Measurements from ENCODE around the gene SOX8.

Gene SOX8

DNA sequence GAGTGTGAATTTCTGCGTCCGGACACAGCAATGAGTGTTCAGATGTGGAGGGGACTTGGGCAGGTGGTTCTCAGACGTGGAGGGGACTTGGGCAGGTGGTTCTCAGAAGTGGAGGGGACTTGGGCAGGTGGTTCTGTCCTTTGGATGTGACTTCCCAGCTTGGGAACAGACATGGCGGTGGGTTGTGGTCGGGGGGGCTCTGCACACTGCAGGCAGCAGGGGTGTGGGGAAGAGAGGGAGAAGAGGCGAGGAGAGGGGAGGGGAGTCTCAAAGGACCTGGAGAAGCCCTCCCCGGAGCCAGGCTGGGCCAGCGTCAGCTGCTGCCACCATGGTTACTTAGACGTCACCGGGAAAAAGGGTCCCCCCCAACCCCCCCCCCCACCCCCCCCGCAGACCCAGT is 9.8 kb downstream of the SOX8 start:
- no peaks in the 10 kb centered on the region for H3K36me3 ChIP-seq (ENCODE audit: control insufficient read depth in 2 of 2, insufficient read depth in 1 of 2, low read length in 2 of 2)
- no peaks in the 10 kb centered on the region for H3K4me1 ChIP-seq (ENCODE audit: control insufficient read depth, insufficient read depth, low read length)
- H3K27ac ChIP-seq (ENCODE audit: extremely low read depth, low read depth, low read length): no peak overlapping the region
- H3K4me3 ChIP-seq (ENCODE audit: low read depth, low read length): no peak overlapping the region
- POLR2A ChIA-PET: no interaction called here
- TF ChIP-seq ZNF747 (tag by site-specific recombination; IDR thresholded peaks at IDR 0.05) (no peak), HOXA7 (CRISPR knock-in tag; IDR thresholded peaks at IDR 0.05; ENCODE audit: borderline replicate concordance) (no peak), MYNN (tag by site-specific recombination; IDR thresholded peaks at IDR 0.05; ENCODE audit: borderline replicate concordance) (no peak), SCRT1 (tag by site-specific recombination; IDR thresholded peaks at IDR 0.05; ENCODE audit: borderline replicate concordance) (no peak), BCL6B (tag by site-specific recombination; IDR thresholded peaks at IDR 0.05) (no peak), ZEB2 (tag by site-specific recombination; IDR thresholded peaks at IDR 0.05) (no peak), ZNF645 (tag by site-specific recombination; IDR thresholded peaks at IDR 0.05) (no peak)
- TF ChIP-seq, protein P1, sequence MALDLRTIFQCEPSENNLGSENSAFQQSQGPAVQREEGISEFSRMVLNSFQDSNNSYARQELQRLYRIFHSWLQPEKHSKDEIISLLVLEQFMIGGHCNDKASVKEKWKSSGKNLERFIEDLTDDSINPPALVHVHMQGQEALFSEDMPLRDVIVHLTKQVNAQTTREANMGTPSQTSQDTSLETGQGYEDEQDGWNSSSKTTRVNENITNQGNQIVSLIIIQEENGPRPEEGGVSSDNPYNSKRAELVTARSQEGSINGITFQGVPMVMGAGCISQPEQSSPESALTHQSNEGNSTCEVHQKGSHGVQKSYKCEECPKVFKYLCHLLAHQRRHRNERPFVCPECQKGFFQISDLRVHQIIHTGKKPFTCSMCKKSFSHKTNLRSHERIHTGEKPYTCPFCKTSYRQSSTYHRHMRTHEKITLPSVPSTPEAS (tag by site-specific recombination; IDR thresholded peaks at IDR 0.05): no peak
- TF ChIP-seq, protein P2, sequence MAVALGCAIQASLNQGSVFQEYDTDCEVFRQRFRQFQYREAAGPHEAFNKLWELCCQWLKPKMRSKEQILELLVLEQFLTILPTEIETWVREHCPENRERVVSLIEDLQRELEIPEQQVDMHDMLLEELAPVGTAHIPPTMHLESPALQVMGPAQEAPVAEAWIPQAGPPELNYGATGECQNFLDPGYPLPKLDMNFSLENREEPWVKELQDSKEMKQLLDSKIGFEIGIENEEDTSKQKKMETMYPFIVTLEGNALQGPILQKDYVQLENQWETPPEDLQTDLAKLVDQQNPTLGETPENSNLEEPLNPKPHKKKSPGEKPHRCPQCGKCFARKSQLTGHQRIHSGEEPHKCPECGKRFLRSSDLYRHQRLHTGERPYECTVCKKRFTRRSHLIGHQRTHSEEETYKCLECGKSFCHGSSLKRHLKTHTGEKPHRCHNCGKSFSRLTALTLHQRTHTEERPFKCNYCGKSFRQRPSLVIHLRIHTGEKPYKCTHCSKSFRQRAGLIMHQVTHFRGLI (tag by site-specific recombination; IDR thresholded peaks at IDR 0.05): no peak
- no peaks in the 10 kb centered on the region for H3K9me3 ChIP-seq (ENCODE audit: control insufficient read depth, insufficient read depth, low read depth, low read length)
- CTCF ChIA-PET: no interaction called here

- ChIA-PET CTCF (no interaction called here), POLR2A (no interaction called here)
- Histone ChIP-seq H3K27ac (ENCODE audit: extremely low read depth, low read depth, low read length) (no peak overlapping the region), H3K36me3 (ENCODE audit: control insufficient read depth in 2 of 2, insufficient read depth in 1 of 2, low read length in 2 of 2) (no peaks in the 10 kb centered on the region), H3K4me3 (ENCODE audit: low read depth, low read length) (no peak overlapping the region), H3K4me1 (ENCODE audit: control insufficient read depth, insufficient read depth, low read length) (no peaks in the 10 kb centered on the region), H3K9me3 (ENCODE audit: control insufficient read depth, insufficient read depth, low read depth, low read length) (no peaks in the 10 kb centered on the region)
- TF ChIP-seq ZNF704 (tag by site-specific recombination; IDR thresholded peaks at IDR 0.05): no peak
- no peak for TF ChIP-seq ZIC2 (tag by site-specific recombination; IDR thresholded peaks at IDR 0.05)
- no peak for TF ChIP-seq ZNF211 (tag by site-specific recombination; IDR thresholded peaks at IDR 0.05; ENCODE audit: low read depth)
- no peak for TF ChIP-seq KLF10 (tag by site-specific recombination; IDR thresholded peaks at IDR 0.05)
- no peak for TF ChIP-seq ZNF239 (tag by site-specific recombination; IDR thresholded peaks at IDR 0.05)
- TF ChIP-seq ZNF624 (tag by site-specific recombination; IDR thresholded peaks at IDR 0.05): no peak
- TF ChIP-seq ZNF302 (tag by site-specific recombination; IDR thresholded peaks at IDR 0.05; ENCODE audit: low read depth): no peak
- TF ChIP-seq ZNF366 (tag by site-specific recombination; conservative IDR thresholded peaks at IDR 0.05): no peak
- no peak for TF ChIP-seq ZBTB1 (tag by site-specific recombination; IDR thresholded peaks at IDR 0.05)
- TF ChIP-seq BCL6B (tag by site-specific recombination; IDR thresholded peaks at IDR 0.05): no peak
- TF ChIP-seq ZNF660 (tag by site-specific recombination; IDR thresholded peaks at IDR 0.05): no peak
- no peak for TF ChIP-seq ZNF174 (tag by site-specific recombination; IDR thresholded peaks at IDR 0.05)
- TF ChIP-seq ZNF777 (tag by site-specific recombination; IDR thresholded peaks at IDR 0.05; ENCODE audit: borderline replicate concordance): no peak
- TF ChIP-seq, protein P3, sequence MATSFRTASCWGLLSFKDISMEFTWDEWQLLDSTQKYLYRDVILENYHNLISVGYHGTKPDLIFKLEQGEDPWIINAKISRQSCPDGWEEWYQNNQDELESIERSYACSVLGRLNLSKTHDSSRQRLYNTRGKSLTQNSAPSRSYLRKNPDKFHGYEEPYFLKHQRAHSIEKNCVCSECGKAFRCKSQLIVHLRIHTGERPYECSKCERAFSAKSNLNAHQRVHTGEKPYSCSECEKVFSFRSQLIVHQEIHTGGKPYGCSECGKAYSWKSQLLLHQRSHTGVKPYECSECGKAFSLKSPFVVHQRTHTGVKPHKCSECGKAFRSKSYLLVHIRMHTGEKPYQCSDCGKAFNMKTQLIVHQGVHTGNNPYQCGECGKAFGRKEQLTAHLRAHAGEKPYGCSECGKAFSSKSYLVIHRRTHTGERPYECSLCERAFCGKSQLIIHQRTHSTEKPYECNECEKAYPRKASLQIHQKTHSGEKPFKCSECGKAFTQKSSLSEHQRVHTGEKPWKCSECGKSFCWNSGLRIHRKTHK (tag by site-specific recombination; IDR thresholded peaks at IDR 0.05): no peak
These were observed 10.2 kb downstream of the SOX8 start for GRCh38 chr16:991773-992172.

Data from HEK293 (cell line).